ENCODE data around the gene CHD9NB. TPM values are rescaled to one million over a fixed set of nuclear protein-coding genes. Genes with fewer than 3 reads are reported as not detected.
A peak's percentile ranks its signal among the peaks of the same experiment; 100 is the strongest.

Gene CHD9NB
- total RNA-seq, 4 donors from 2014 or later, result 0.13 to 0.72 TPM; not detected in 2

- H3K36me3 ChIP-seq, result no peaks in the 10 kb centered on the region
- no peak for ATAC-seq
Measured at GRCh38 chr16:53081686-53082407, 29.1 kb upstream of the CHD9NB start.

GRCh38 chr16:53081032-53081424 is 28.3 kb upstream of the CHD9NB start:
- peak in 1 of 2 donors; percentile 22 for ATAC-seq
- no peaks in the 10 kb centered on the region for H3K27me3 ChIP-seq
- intact Hi-C loops (cut with DNase I; ENCODE audit: low total_unique reads) (no loop called here), in situ Hi-C loops (cut with MboI; ENCODE audit: low sequenced_read_pairs in 4 of 4) (no loop called here)
- peaks cover 47 to 60% of the 10 kb centered on the region in 2 donors for H3K4me1 ChIP-seq
- no peaks in the 10 kb centered on the region for H3K9me3 ChIP-seq
- H3K4me3 ChIP-seq, result no peak overlapping the region
- H3K27ac ChIP-seq, result peak overlapping the region; percentile 48 to 67 (median 60)
- no peaks in the 10 kb centered on the region for H3K36me3 ChIP-seq
- no peak for DNase-seq
- TF ChIP-seq CTCF (IDR thresholded peaks at IDR 0.05 in 4 of 5, conservative IDR thresholded peaks at IDR 0.05 in 1 of 5) (no peak), POLR2A (IDR thresholded peaks at IDR 0.05) (no peak)

More at GRCh38 chr16:53081686-53082407, 29.1 kb upstream of the CHD9NB start:
- peak overlapping the region in 3 of 4 donors; percentile 5 to 60 (median 34) for H3K27ac ChIP-seq
- H3K27me3 ChIP-seq, result no peaks in the 10 kb centered on the region
- intact Hi-C loops (cut with DNase I; ENCODE audit: low total_unique reads), result no loop called here
- in situ Hi-C loops (cut with MboI; ENCODE audit: low sequenced_read_pairs in 4 of 4), result no loop called here
- no peak for DNase-seq
- H3K4me1 ChIP-seq, result peaks cover 53 to 68% of the 10 kb centered on the region in 2 donors
- H3K4me3 ChIP-seq, result no peak overlapping the region
- no peaks in the 10 kb centered on the region for H3K9me3 ChIP-seq
- TF ChIP-seq POLR2A (IDR thresholded peaks at IDR 0.05), result no peak
- no peak for TF ChIP-seq CTCF (IDR thresholded peaks at IDR 0.05 in 4 of 5, conservative IDR thresholded peaks at IDR 0.05 in 1 of 5)

GRCh38 chr16:53080345-53081031 is 27.8 kb upstream of the CHD9NB start:
- intact Hi-C loops (cut with DNase I; ENCODE audit: low total_unique reads), result no loop called here
- in situ Hi-C loops (cut with MboI; ENCODE audit: low sequenced_read_pairs in 4 of 4), result no loop called here
- Histone ChIP-seq H3K9me3 (no peaks in the 10 kb centered on the region), H3K4me3 (no peak overlapping the region), H3K4me1 (peaks cover 41 to 55% of the 10 kb centered on the region in 2 donors), H3K36me3 (no peaks in the 10 kb centered on the region), H3K27me3 (no peaks in the 10 kb centered on the region), H3K27ac (peak overlapping the region; percentile 48 to 67 (median 60))
- TF ChIP-seq POLR2A (IDR thresholded peaks at IDR 0.05), result no peak
- no peak for TF ChIP-seq CTCF (IDR thresholded peaks at IDR 0.05 in 4 of 5, conservative IDR thresholded peaks at IDR 0.05 in 1 of 5)
- ATAC-seq, result peak; percentile 61 to 73
- peak in 1 of 2 donors; percentile 55 for DNase-seq

GRCh38 chr16:53078765-53079485 is 26.2 kb upstream of the CHD9NB start:
- peak overlapping the region in 1 of 4 donors; percentile 39 for H3K27ac ChIP-seq
- DNase-seq, result no peak
- H3K27me3 ChIP-seq, result no peaks in the 10 kb centered on the region
- H3K4me1 ChIP-seq, result peaks cover 30 to 43% of the 10 kb centered on the region in 2 donors
- in situ Hi-C loops (cut with MboI; ENCODE audit: low sequenced_read_pairs in 4 of 4), result no loop called here
- no peaks in the 10 kb centered on the region for H3K36me3 ChIP-seq
- ATAC-seq, result no peak
- no peak overlapping the region for H3K4me3 ChIP-seq
- TF ChIP-seq POLR2A (IDR thresholded peaks at IDR 0.05) (no peak), CTCF (IDR thresholded peaks at IDR 0.05 in 4 of 5, conservative IDR thresholded peaks at IDR 0.05 in 1 of 5) (no peak)
- intact Hi-C loops (cut with DNase I; ENCODE audit: low total_unique reads), result no loop called here
- no peaks in the 10 kb centered on the region for H3K9me3 ChIP-seq
